ENCODE results near the gene SPRN. TPM values are rescaled to one million over a fixed set of nuclear protein-coding genes. Genes with fewer than 3 reads are reported as not detected.

SPRN gene
- total RNA-seq, 2 donors from 2014 or later = 0.11 to 0.24 TPM

DNA sequence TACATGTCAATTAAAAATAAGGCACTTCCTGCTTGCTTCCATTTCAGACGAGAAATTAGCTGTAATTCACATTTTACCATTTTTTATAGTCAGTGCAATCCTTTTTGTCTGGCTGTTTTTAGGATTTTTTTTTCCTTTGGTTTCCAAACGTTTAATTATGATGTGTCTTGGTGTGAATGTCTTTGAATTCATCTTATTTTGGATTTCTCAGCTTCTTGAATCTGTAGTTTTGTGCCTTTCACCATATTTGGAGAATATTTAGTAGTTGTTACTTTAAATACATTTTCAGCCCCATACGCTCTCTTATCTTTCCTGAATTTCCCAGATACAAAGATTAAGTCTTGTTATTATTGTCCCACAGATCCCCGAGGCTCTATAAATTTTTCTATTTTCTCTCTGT is 26.9 kb upstream of the SPRN start:
- no peaks in the 10 kb centered on the region for H3K36me3 ChIP-seq (ENCODE audit: control insufficient read depth, insufficient read depth, low read length)
- H3K4me1 ChIP-seq (ENCODE audit: control insufficient read depth, insufficient read depth, low read length) = no peaks in the 10 kb centered on the region
- no peak overlapping the region for H3K4me3 ChIP-seq (ENCODE audit: low read length)
- WGBS, 2 experiments (ENCODE audit: insufficient coverage in 1 of 2, insufficient read length in 1 of 2) = 10 to 48% methylated on average over 2 to 4 of the region's 4 CpGs
- no peak overlapping the region for H3K9ac ChIP-seq (ENCODE audit: extremely low read depth, low read length, poor library complexity, severe bottlenecking)
- no peak overlapping the region for H3K27ac ChIP-seq (ENCODE audit: low read depth, low read length)
- Mint-ChIP-seq H3K9me3 (peaks cover 90% of the 10 kb centered on the region), H3K4me1 (no peaks in the 10 kb centered on the region), H3K27ac (no peak overlapping the region), H3K36me3 (ENCODE audit: low read depth) (no peaks in the 10 kb centered on the region), H3K27me3 (ENCODE audit: insufficient read depth) (no peaks in the 10 kb centered on the region), H3K4me3 (no peak overlapping the region)
- TF ChIP-seq, protein P1, sequence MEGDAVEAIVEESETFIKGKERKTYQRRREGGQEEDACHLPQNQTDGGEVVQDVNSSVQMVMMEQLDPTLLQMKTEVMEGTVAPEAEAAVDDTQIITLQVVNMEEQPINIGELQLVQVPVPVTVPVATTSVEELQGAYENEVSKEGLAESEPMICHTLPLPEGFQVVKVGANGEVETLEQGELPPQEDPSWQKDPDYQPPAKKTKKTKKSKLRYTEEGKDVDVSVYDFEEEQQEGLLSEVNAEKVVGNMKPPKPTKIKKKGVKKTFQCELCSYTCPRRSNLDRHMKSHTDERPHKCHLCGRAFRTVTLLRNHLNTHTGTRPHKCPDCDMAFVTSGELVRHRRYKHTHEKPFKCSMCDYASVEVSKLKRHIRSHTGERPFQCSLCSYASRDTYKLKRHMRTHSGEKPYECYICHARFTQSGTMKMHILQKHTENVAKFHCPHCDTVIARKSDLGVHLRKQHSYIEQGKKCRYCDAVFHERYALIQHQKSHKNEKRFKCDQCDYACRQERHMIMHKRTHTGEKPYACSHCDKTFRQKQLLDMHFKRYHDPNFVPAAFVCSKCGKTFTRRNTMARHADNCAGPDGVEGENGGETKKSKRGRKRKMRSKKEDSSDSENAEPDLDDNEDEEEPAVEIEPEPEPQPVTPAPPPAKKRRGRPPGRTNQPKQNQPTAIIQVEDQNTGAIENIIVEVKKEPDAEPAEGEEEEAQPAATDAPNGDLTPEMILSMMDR (conservative IDR thresholded peaks at IDR 0.05) = no peak
- H3K9me3 ChIP-seq (ENCODE audit: control insufficient read depth, low read length) = peaks cover 32% of the 10 kb centered on the region
- no peaks in the 10 kb centered on the region for H3K27me3 ChIP-seq (ENCODE audit: control insufficient read depth, insufficient read depth, low read length, poor library complexity, severe bottlenecking)
- DNase-seq = no peak

DNA sequence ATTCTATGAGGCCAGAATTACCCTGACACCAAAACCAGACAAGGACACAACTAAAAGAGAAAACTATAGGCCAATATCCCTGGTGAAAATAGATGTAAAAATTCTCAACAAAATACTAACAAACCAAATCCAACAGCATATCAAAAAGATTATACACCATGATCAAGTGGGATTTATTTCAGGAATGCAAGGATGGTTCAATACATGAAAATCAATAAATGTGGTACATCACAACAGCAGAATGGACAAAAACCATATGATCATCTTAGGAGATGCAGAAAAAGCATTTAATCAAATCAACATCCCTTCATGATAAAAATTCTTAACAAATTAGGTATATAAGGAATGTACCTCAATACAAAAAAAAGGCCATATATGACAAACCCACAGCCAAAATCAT is 23.7 kb upstream of the SPRN start:
- no peak overlapping the region for H3K27ac Mint-ChIP-seq
- H3K4me1 Mint-ChIP-seq = no peaks in the 10 kb centered on the region
- peaks cover 81% of the 10 kb centered on the region for H3K9me3 Mint-ChIP-seq
- Histone ChIP-seq H3K9ac (ENCODE audit: extremely low read depth, low read length, poor library complexity, severe bottlenecking) (no peak overlapping the region), H3K36me3 (ENCODE audit: control insufficient read depth, insufficient read depth, low read length) (no peaks in the 10 kb centered on the region), H3K27ac (ENCODE audit: low read depth, low read length) (no peak overlapping the region), H3K4me3 (ENCODE audit: low read length) (no peak overlapping the region), H3K27me3 (ENCODE audit: control insufficient read depth, insufficient read depth, low read length, poor library complexity, severe bottlenecking) (no peaks in the 10 kb centered on the region), H3K9me3 (ENCODE audit: control insufficient read depth, low read length) (peaks cover 32% of the 10 kb centered on the region), H3K4me1 (ENCODE audit: control insufficient read depth, insufficient read depth, low read length) (no peaks in the 10 kb centered on the region)
- H3K4me3 Mint-ChIP-seq = no peak overlapping the region
- DNase-seq = no peak
- H3K27me3 Mint-ChIP-seq (ENCODE audit: insufficient read depth) = no peaks in the 10 kb centered on the region
- TF ChIP-seq, protein P1 (conservative IDR thresholded peaks at IDR 0.05) = no peak
- H3K36me3 Mint-ChIP-seq (ENCODE audit: low read depth) = peaks cover 3% of the 10 kb centered on the region

DNA sequence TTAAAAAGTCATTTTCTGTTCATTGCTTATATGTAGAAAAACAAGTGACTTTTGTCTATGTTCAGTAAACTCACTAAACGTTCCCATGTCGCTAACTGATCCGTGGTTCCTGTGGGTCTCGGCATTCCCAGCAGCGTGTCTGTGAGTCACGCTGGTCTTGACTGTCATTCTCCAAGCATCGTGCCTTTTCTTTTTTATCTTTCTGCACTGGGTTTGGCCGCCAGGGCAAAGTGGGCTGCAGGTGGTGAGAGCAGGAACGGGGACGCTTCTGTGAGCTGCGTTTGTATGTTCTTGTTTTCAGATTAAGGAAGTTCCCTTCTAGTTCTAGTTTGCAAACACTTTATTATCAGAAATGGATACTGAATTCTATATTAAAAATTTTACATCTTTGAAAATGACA is 22.6 kb upstream of the SPRN start:
- 69 to 86% methylated on average over 3 to 11 of the region's 11 CpGs for WGBS, 2 experiments (ENCODE audit: insufficient coverage in 1 of 2, insufficient read length in 1 of 2)
- Histone ChIP-seq H3K27ac (ENCODE audit: low read depth, low read length) (no peak overlapping the region), H3K9ac (ENCODE audit: extremely low read depth, low read length, poor library complexity, severe bottlenecking) (no peak overlapping the region), H3K9me3 (ENCODE audit: control insufficient read depth, low read length) (peaks cover 32% of the 10 kb centered on the region), H3K36me3 (ENCODE audit: control insufficient read depth, insufficient read depth, low read length) (no peaks in the 10 kb centered on the region), H3K4me1 (ENCODE audit: control insufficient read depth, insufficient read depth, low read length) (no peaks in the 10 kb centered on the region), H3K27me3 (ENCODE audit: control insufficient read depth, insufficient read depth, low read length, poor library complexity, severe bottlenecking) (no peaks in the 10 kb centered on the region), H3K4me3 (ENCODE audit: low read length) (no peak overlapping the region)
- H3K27ac Mint-ChIP-seq = no peak overlapping the region
- peaks cover 3% of the 10 kb centered on the region for H3K36me3 Mint-ChIP-seq (ENCODE audit: low read depth)
- DNase-seq = no peak
- H3K27me3 Mint-ChIP-seq (ENCODE audit: insufficient read depth) = no peaks in the 10 kb centered on the region
- H3K4me1 Mint-ChIP-seq = no peaks in the 10 kb centered on the region
- no peak overlapping the region for H3K4me3 Mint-ChIP-seq
- peaks cover 83% of the 10 kb centered on the region for H3K9me3 Mint-ChIP-seq
- TF ChIP-seq, protein P1 (conservative IDR thresholded peaks at IDR 0.05) = no peak

All from endodermal cell (in vitro differentiated cells).